K562 (cell line): ENCODE data around the gene TMEM89. TPM values are rescaled to one million over a fixed set of nuclear protein-coding genes. Genes with fewer than 3 reads are reported as not detected.

Experiments
- HNRNPLL ChIP-seq: fragments of 200-400 bp; formaldehyde crosslinking; IDR thresholded peaks from 2 replicates; pipeline ENCODE4 v1.6.1; 2017; ENCODE audit warnings: low read length, low read depth, mild to moderate bottlenecking; ENCODE audit not compliant: poor library complexity, severe bottlenecking
- IRF1 ChIP-seq: sonication (generic); formaldehyde crosslinking; IDR thresholded peaks from 2 replicates; pipeline ENCODE4 v1.8.0; 2022; ENCODE audit warnings: missing genetic modification reagents, mild to moderate bottlenecking, borderline replicate concordance
- IRF9 ChIP-seq: fragments of 450-650 bp; IDR thresholded peaks from 2 replicates; pipeline ENCODE4 v1.6.1; 2016; ENCODE audit warnings: missing biosample characterization, missing genetic modification characterization
- MGA ChIP-seq: fragments of 450-650 bp; IDR thresholded peaks from 2 replicates; pipeline ENCODE4 v1.6.1; 2016; ENCODE audit warnings: mild to moderate bottlenecking, moderate library complexity
- RBM22 ChIP-seq: fragments of 200-400 bp; formaldehyde crosslinking; IDR thresholded peaks from 2 replicates; pipeline ENCODE4 v1.6.1; 2018; ENCODE audit warnings: low read length, low read depth; ENCODE audit not compliant: poor library complexity, severe bottlenecking
- TARDBP ChIP-seq: fragments of 450-650 bp; IDR thresholded peaks from 2 replicates; pipeline ENCODE4 v1.6.1; 2016
- TCF7L2 ChIP-seq: fragments of 150-350 bp; IDR thresholded peaks from 2 replicates; pipeline ENCODE4 v1.6.1; 2016; ENCODE audit warnings: low read depth, mild to moderate bottlenecking, low read length, moderate library complexity
- polyA plus RNA-seq, 8 experiments: library from polyadenylated mRNA; depleted of rRNA in 4 of 8; stranded (reverse) in 5 of 8; unstranded in 3 of 8; fragments of >200 nt; fragmentation: Nextera tagmentation in 2 of 8; fragmentation: Illumina TruSeq in 1 of 8; extraction: Ambion mirVana in 2 of 8; extraction: Trizol in 1 of 8; gene quantifications; 2 replicates each; pipeline versions ENCODE4 v1.2.1 to v1.2.3, GENCODE V29; 2011 to 2014; ENCODE audit warnings: inconsistent platforms in 1 of 8, missing spikeins in 1 of 8
- total RNA-seq, 7 experiments: library from RNA; depleted of rRNA in 6 of 7; stranded (reverse); fragments of >200 nt in 6 of 7; fragmentation: Illumina TruSeq in 2 of 7; extraction: Trizol in 2 of 7; gene quantifications; 2 replicates each; pipeline versions ENCODE4 v1.2.1 to v1.2.3, GENCODE V29; 2011 to 2021; ENCODE audit warnings: low replicate concordance in 1 of 7
- TF ChIP-seq, protein P1 (sequence below): fragments of 450-650 bp; IDR thresholded peaks from 2 replicates; pipeline ENCODE4 v1.6.1; 2014; ENCODE audit warnings: low read depth, mild to moderate bottlenecking, moderate library complexity, borderline replicate concordance
- TF ChIP-seq, protein P2 (sequence below): IDR thresholded peaks from 2 replicates; pipeline ENCODE4 v1.6.1; 2011; ENCODE audit warnings: borderline replicate concordance, low read depth, mild to moderate bottlenecking, moderate library complexity, low read length; ENCODE audit not compliant: insufficient read depth, poor library complexity, severe bottlenecking

The TMEM89 gene
- total and polyA plus RNA-seq, 9 of the 15 experiments (the other 6 are each of a cell fraction or from before 2014, with no cell fraction given), result not detected

DNA sequence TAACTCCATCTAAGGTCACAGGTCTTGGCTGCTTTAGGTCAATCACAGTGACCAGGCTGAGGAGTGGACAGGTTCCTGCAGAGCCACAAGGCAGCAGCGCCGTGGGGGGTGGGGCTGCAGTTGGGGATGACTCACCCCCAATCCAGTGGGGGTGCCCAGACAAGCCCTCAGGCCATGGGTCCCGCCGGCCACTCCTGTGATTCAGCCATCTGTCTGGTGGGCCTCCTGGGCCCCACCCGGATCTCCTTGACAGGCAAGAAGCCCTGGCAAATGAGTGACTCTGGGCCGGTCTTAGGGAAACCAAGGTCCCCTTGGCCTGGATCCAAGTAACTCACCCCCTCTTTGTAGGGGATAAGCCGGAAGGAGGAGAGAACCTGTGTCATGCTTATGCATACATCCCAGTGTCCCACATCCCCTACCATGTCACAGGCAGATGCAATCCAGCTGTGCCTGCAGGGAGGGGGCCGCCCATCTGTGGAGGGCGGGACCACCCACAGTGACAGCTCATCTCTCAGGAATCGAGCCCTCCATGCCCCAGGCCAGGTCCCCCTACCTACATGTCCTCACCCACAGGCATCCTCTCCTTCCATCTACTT, 25.9 kb downstream of the TMEM89 start (continued):
- no peak for TF ChIP-seq MGA
- TF ChIP-seq IRF9 (tag), result no peak
- no peak for TF ChIP-seq RBM22
- no peak for TF ChIP-seq HNRNPLL
- TF ChIP-seq, protein P1, sequence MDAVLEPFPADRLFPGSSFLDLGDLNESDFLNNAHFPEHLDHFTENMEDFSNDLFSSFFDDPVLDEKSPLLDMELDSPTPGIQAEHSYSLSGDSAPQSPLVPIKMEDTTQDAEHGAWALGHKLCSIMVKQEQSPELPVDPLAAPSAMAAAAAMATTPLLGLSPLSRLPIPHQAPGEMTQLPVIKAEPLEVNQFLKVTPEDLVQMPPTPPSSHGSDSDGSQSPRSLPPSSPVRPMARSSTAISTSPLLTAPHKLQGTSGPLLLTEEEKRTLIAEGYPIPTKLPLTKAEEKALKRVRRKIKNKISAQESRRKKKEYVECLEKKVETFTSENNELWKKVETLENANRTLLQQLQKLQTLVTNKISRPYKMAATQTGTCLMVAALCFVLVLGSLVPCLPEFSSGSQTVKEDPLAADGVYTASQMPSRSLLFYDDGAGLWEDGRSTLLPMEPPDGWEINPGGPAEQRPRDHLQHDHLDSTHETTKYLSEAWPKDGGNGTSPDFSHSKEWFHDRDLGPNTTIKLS, result no peak
- no peak for TF ChIP-seq IRF1 (CRISPR knock-in tag)
- TF ChIP-seq TCF7L2, result no peak
- TF ChIP-seq TARDBP, result no peak
- TF ChIP-seq, protein P2, sequence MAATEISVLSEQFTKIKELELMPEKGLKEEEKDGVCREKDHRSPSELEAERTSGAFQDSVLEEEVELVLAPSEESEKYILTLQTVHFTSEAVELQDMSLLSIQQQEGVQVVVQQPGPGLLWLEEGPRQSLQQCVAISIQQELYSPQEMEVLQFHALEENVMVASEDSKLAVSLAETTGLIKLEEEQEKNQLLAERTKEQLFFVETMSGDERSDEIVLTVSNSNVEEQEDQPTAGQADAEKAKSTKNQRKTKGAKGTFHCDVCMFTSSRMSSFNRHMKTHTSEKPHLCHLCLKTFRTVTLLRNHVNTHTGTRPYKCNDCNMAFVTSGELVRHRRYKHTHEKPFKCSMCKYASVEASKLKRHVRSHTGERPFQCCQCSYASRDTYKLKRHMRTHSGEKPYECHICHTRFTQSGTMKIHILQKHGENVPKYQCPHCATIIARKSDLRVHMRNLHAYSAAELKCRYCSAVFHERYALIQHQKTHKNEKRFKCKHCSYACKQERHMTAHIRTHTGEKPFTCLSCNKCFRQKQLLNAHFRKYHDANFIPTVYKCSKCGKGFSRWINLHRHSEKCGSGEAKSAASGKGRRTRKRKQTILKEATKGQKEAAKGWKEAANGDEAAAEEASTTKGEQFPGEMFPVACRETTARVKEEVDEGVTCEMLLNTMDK, result no peak
